Measurements from ENCODE around the gene MRPS18B. TPM values are rescaled to one million over a fixed set of nuclear protein-coding genes. Genes with fewer than 3 reads are reported as not detected.
A peak's percentile ranks its signal among the peaks of the same experiment; 100 is the strongest.

The MRPS18B gene
- total and polyA plus RNA-seq, 2 of the 13 experiments (the other 11 are each of a cell fraction or from before 2014, with no cell fraction given), result 125 to 131 TPM

DNA sequence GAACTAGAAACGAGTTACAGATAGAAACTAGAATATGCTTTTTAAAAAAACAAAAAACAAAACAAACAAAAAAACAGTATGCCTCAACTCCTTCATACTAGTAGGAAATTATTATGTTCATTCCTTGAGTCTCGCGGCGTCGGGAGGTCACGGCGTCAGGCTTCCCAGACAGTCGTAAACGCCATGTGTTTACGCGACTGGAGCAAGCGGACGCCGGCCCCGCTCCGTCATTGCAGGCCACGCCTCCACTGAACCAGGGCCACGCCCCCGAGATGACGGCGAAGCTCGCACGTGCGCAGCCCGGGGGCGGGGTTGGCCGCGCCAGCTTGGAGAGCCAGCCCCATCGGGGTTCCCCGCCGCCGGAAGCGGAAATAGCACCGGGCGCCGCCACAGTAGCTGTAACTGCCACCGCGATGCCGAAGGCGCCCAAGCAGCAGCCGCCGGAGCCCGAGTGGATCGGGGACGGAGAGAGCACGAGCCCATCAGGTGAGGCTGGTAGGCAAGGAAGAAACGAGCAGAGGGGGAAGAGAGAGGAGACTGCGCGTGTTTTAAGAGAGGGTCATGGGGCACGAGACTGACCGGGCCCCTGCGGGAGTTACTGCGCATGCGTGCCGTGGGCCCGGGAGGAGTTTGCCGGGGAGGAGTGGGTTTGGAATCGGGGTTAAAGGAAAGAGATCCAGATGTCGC, 46.4 kb upstream of the MRPS18B start, which contains the start of gene ABCF1 (continued):
- no peak for TF ChIP-seq ZNF180 (CRISPR knock-in tag; IDR thresholded peaks at IDR 0.05; ENCODE audit: borderline replicate concordance, low read depth)
- no peak for TF ChIP-seq PTBP1 (IDR thresholded peaks at IDR 0.05; ENCODE audit: low read depth, low read length, poor library complexity, severe bottlenecking)
- TF ChIP-seq HNF4A (CRISPR knock-in tag; IDR thresholded peaks at IDR 0.05), result peak; percentile 18; the same call in 1 of the 2 replicates
- no peak for TF ChIP-seq NFE2L1 (CRISPR knock-in tag; IDR thresholded peaks at IDR 0.05; ENCODE audit: borderline replicate concordance)
- peak; percentile 96 for TF ChIP-seq KMT2B (CRISPR knock-in tag; IDR thresholded peaks at IDR 0.05)
- TF ChIP-seq ZNF660 (CRISPR knock-in tag; IDR thresholded peaks at IDR 0.05; ENCODE audit: borderline replicate concordance, low read depth), result no peak
- TF ChIP-seq RORA (CRISPR knock-in tag; IDR thresholded peaks at IDR 0.05), result no peak
- TF ChIP-seq, protein P1, sequence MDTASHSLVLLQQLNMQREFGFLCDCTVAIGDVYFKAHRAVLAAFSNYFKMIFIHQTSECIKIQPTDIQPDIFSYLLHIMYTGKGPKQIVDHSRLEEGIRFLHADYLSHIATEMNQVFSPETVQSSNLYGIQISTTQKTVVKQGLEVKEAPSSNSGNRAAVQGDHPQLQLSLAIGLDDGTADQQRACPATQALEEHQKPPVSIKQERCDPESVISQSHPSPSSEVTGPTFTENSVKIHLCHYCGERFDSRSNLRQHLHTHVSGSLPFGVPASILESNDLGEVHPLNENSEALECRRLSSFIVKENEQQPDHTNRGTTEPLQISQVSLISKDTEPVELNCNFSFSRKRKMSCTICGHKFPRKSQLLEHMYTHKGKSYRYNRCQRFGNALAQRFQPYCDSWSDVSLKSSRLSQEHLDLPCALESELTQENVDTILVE (CRISPR knock-in tag; IDR thresholded peaks at IDR 0.05), result peak; percentile 94
- TF ChIP-seq, protein P2, sequence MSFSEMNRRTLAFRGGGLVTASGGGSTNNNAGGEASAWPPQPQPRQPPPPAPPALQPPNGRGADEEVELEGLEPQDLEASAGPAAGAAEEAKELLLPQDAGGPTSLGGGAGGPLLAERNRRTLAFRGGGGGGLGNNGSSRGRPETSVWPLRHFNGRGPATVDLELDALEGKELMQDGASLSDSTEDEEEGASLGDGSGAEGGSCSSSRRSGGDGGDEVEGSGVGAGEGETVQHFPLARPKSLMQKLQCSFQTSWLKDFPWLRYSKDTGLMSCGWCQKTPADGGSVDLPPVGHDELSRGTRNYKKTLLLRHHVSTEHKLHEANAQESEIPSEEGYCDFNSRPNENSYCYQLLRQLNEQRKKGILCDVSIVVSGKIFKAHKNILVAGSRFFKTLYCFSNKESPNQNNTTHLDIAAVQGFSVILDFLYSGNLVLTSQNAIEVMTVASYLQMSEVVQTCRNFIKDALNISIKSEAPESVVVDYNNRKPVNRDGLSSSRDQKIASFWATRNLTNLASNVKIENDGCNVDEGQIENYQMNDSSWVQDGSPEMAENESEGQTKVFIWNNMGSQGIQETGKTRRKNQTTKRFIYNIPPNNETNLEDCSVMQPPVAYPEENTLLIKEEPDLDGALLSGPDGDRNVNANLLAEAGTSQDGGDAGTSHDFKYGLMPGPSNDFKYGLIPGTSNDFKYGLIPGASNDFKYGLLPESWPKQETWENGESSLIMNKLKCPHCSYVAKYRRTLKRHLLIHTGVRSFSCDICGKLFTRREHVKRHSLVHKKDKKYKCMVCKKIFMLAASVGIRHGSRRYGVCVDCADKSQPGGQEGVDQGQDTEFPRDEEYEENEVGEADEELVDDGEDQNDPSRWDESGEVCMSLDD (CRISPR knock-in tag; IDR thresholded peaks at IDR 0.05; ENCODE audit: borderline replicate concordance), result no peak; the same call in 1 of the 2 replicates
- peak; percentile 70 for TF ChIP-seq POLR2AphosphoS2 (IDR thresholded peaks at IDR 0.05; ENCODE audit: low read depth, low read length)
- TF ChIP-seq ZNF781 (CRISPR knock-in tag; IDR thresholded peaks at IDR 0.05; ENCODE audit: borderline replicate concordance, not compliant biosample characterization), result peak; percentile 95
- TF ChIP-seq MAF1 (CRISPR knock-in tag; IDR thresholded peaks at IDR 0.05; ENCODE audit: borderline replicate concordance), result peak; percentile 81; the same call in 1 of the 2 replicates
- no peak for TF ChIP-seq IKZF1 (IDR thresholded peaks at IDR 0.05)
- no peak for TF ChIP-seq ZNF7 (CRISPR knock-in tag; IDR thresholded peaks at IDR 0.05)
- TF ChIP-seq ZC3H13 (CRISPR knock-in tag; IDR thresholded peaks at IDR 0.05), result peak; percentile 93; the same call in 1 of the 2 replicates
- no peak for TF ChIP-seq ZNF101 (CRISPR knock-in tag; IDR thresholded peaks at IDR 0.05; ENCODE audit: borderline replicate concordance, low read depth)
- peak; percentile 93 for TF ChIP-seq GATAD1 (CRISPR knock-in tag; IDR thresholded peaks at IDR 0.05)
- TF ChIP-seq, protein P3, sequence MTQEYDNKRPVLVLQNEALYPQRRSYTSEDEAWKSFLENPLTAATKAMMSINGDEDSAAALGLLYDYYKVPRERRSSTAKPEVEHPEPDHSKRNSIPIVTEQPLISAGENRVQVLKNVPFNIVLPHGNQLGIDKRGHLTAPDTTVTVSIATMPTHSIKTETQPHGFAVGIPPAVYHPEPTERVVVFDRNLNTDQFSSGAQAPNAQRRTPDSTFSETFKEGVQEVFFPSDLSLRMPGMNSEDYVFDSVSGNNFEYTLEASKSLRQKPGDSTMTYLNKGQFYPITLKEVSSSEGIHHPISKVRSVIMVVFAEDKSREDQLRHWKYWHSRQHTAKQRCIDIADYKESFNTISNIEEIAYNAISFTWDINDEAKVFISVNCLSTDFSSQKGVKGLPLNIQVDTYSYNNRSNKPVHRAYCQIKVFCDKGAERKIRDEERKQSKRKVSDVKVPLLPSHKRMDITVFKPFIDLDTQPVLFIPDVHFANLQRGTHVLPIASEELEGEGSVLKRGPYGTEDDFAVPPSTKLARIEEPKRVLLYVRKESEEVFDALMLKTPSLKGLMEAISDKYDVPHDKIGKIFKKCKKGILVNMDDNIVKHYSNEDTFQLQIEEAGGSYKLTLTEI (CRISPR knock-in tag; conservative IDR thresholded peaks at IDR 0.05), result no peak
- peak; percentile 95 for TF ChIP-seq ZNF788 (CRISPR knock-in tag; IDR thresholded peaks at IDR 0.05; ENCODE audit: borderline replicate concordance)
- 0 out of 2 replicates have a peak, but pooled peaks have one; percentile 59 for TF ChIP-seq ZFP62 (CRISPR knock-in tag; IDR thresholded peaks at IDR 0.05)
- no peak for TF ChIP-seq TCF7 (IDR thresholded peaks at IDR 0.05; ENCODE audit: low read depth)
- peak; percentile 92 for TF ChIP-seq ZNF253 (CRISPR knock-in tag; IDR thresholded peaks at IDR 0.05; ENCODE audit: borderline replicate concordance)
- no peak for TF ChIP-seq ATAD3A (CRISPR knock-in tag; IDR thresholded peaks at IDR 0.05)
- TF ChIP-seq TARDBP (CRISPR knock-in tag; IDR thresholded peaks at IDR 0.05), result peak; percentile 73; the same call in 1 of the 2 replicates
- TF ChIP-seq CAMTA2 (CRISPR knock-in tag; IDR thresholded peaks at IDR 0.05; ENCODE audit: borderline replicate concordance), result peak; percentile 86
- TF ChIP-seq SCMH1 (CRISPR knock-in tag; IDR thresholded peaks at IDR 0.05; ENCODE audit: borderline replicate concordance), result no peak
- TF ChIP-seq NBN (conservative IDR thresholded peaks at IDR 0.05), result no peak

Data from HepG2 (cell line).